ELR (cell line): ENCODE data around the gene MYOM1.
A peak's percentile ranks its signal among the peaks of the same experiment; 100 is the strongest.

Experiments used
- DNase-seq: peaks from one replicate; pipeline ENCODE4 v3.0.0-alpha.2; 2015; ENCODE audit warnings: low read depth

The MYOM1 gene

DNA sequence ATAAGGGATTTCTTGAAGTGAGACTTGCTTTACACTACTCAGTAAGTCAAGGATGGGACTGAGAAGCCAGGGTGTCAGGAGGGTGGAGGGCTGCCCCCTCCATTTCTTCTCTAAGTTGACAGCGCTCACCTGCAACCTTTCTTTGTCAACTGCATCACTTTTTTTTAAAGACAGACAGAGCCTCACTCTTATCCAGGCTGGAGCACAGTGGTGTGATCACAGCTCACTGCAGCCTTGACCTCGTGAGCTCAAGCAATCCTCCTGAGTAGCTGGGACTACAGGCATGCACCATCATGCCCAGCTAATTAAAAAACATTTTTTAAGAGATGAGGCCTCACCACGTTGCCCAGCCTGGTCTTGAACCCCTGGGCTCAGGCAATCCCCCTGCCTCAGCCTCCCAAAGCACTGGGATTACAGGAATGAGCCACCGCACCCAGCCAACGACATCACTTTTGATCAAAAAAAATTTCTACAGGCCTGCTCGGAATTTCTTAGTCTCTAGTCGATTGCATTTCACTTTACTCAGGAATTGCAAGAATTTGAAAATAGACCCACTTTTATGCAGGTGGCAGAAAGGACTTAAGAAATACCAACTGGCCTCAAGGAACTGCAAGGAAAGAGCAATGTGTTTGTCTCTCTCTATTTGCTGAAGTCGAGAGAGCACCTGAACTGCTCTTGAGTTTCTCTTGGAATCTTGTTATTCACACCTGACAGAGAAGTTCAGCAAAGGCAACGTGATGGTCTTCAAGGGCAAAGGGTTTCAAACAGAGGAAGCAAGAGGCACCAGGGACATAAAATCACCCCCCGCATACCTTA is 101.4 kb downstream of the MYOM1 start:
- DNase-seq = no peak

DNA sequence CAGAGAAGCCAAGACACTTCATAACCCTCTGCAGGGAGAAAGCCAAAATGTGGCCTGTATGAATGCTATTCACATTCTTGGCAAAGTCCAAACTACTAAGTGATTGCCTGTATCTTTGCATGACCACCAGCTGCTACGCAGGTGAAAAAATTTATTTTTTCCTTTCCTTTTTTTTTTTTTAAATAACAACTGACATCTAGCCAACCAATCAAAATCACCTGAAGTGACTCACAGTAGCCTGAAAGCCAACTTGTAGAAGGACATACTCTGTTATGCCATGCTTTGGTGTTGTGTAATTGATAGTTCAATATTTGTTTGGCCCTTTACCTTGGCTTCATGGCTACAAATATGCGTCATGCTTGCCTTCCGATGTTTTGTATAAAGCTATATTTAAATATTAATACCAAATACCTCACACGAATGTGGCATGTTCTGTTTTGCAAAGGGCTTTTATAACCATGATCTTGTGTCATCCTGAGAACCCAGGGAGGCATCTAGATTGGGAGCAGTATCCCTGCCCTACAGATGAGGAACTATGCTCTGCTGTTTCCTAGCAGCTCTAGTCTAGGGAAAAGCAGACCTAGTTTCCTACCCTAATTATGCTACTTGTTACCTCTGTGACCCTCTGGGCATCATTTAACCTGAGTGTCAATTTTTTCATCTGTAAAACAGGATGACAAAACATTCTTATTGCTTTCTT is 102.1 kb downstream of the MYOM1 start:
- DNase-seq = no peak

DNA sequence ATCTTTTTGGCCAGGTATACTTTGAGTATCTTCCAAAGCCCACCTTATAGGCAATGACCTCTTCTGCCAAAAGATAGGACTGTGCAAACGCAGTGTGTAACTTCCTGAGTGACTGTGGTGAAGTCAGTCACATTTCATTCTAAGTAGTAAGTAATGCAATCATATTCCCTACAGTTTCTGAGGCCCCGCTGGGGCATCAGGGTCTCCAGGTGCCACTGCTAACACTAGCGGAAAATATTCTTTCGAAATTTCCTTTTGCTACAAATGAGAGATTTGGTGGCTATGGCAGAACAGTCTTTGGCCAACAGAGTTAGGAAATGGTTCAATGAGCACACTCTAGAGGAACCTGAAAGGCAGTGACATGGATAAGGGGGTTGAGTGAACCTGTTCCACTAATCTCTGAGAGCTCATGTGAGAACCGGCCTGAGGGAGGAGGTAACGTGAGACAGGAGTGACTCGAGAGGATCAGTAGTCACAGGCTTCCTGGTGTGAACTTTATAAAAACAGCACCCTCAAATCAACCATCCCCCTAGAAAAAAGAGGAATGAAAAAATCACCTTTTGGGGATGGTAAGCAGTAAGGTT is 104.2 kb downstream of the MYOM1 start:
- DNase-seq = no peak

DNA sequence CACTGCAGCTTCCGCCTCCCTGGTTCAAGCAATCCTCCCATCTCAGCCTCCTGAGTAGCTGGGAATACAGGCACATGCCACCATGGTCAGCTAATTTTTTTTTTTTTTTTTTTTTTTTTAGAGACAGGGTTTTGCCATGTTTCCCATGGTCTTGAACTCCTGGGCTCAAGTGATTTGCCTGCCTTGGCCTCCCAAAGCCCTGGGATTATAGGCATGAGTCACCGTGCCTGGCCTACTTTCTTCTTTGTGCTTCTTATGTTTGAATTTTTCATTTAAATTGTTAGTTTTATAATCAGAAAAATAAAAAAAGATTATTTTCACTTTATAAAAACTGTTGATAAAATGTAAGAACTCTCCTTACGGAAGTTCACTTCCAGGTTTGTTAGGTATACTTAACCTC is 105.3 kb downstream of the MYOM1 start:
- no peak for DNase-seq

DNA sequence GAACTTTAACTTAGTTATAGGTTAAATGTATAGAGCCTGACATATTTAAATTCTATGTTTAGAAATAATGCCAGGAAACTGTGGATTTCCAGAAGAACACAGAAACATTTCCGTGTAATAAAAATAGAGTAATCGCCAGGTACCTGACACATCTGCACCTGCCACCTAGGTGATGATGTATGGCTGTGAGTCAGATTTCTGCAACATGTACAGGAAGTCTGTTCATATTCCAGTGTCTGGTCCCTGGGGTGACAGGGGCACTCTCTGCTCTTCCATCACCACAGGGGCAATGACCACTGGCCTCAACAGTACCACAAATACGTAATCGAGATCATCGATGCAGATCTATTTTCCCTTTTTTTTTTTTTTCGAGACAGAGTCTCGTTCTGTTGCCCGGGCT is 105.7 kb downstream of the MYOM1 start:
- DNase-seq = no peak

DNA sequence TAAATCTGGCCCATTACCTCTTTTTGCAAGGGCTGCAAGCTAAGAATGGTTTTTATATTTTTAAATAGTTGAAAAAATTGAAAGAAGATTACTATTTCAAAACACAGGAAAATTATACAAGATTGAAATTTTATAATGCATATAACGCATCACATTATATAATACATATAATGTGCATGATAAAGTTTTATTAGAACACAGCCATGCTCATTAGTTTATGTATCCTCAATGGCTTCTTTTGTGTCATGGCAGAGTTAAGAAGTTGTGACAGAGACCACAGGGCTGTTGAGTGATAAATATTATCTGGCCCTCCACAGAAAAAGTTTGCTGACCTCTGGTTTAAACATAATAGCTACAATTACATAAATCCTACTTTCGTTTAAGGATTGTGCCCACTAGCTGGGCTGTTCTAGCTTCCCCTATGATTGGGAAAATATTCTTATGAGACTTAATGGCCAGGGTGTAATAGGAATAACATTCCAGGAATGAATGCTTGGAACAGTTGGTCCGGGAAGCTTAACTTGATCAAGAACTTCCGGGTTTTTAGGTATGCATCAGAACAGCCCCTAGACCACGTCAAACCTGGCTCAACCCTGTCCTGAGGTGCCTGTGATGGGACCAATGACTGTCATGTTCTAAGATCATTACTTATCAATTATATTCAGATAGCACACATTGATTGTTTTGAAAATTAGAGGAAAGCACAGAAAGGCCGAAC is 108.1 kb downstream of the MYOM1 start:
- no peak for DNase-seq

DNA sequence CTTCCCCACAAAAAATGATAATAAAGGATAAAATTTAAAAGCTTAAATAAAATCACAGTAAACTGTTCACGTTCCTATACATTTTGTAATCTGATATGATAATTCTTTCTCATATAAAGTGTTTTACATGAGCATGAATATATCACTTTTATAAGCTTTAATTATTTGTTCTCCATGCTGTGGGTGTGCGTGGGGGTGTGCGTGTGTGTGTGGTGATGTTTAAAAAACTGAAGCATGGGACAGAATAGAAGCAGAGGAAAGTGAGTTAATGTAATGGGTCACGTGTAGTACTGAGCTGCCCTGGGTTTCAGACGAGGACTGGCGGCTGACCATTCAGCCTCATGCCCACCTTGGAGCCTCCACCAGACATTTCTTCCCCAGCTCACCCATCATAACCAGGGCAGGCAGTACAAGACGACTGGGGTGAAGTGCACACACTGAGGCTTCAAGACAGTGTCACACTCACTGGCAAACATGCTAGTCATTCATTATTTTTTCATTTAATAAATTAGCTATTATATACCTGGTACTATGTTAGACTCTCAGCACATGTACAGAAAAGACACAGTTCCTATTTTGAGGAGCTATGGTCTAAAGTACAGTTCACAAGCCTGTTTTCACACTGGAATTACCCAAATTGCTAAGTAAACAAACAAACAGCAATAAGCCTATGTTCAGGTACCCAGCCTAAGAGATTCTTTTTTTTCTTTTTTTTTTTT is 109.6 kb downstream of the MYOM1 start:
- no peak for DNase-seq

DNA sequence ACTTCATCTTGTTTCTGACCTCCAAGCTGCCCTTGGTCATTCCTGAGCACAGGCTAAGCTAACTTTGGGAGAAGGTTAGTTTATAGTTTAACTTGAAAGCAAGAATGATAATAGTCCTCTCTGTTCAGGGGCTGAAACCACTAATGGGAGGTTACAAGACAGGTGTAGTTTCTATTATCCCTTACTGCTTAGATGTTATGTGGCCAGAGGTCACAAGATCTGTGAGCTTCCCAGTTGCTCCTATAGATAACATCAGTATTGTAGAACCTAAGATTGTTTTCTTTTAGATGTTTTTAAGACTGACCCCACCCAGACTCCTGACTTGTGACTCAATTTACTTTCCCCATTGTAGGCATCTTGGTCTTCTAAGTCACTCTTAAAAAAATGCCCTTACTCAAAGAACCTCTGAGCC is 112.0 kb downstream of the MYOM1 start:
- no peak for DNase-seq

DNA sequence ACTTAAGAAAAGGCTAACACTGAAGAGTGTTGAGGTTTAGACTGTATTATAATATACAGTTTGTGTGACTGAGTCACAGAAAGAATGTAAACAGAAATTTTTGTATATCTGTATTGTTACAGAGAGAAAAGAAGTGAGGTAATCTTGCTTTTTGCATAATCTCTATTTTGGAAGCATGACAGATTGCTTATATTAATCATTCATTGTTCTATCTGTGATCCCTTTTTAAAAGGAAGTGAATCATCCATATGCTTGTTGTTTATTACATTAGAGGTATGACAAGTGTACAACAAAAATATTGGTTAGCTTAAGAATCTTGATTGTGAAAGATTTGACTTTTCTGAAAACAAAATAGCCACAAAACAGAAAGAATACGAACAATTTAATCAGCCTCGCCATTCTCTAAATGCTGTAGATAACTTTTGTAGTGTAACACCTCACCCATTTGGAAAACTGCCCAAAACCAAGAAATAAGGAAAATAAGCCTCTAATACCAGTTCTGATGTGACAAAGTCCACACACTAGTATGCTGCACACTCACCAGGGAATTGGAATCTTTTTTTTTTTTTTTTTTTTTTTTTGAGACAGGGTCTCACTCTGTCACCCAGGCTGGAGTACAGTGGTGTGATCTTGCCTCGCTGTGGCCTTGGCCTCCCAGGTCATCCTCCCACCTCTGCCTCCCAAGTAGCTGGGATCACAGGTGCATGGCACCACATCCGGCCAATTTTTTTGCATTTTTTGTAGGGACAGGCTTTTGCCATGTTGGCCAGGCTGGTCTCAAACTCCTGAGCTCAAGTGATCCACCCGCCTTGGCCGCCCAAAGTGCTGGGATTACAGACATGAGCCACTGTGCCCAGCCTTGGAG is 115.3 kb downstream of the MYOM1 start:
- DNase-seq = peak; percentile 94

DNA sequence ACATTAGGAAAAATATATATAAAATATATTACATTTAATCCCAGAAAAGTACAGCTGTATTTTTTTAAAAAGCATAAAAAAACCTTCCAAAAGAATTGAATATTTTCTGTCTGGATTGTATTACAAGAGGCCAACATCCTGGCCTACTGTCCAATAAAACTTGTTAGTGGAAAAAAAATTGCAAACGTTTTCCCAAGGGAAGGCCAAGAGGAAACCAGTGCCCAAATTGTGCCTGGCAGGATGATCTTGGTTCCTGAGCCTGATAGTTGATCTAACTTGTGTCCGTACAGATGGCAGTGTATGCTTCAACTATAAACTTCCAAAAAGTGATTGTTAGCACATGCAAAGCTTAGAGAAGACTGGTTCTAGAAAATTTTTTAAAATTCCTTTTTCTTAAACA is 116.2 kb downstream of the MYOM1 start:
- DNase-seq = no peak

DNA sequence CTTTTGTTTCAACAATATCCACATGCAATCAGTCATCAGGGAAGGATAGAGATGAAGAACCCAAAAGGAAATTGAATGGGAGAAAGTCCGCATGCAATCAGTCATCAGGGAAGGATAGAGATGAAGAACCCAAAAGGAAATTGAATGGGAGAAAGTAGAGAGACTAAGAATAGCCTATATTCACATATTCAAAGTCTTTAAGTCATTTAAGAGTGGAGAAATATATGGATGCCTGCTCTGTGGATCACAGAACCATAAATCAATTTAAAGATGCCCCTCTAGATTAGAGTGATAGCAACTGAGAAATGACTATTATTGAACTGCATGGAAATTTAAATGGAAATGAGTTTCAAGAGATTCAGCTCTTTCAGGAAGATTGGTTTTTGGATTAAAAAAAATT is 116.8 kb downstream of the MYOM1 start:
- no peak for DNase-seq

DNA sequence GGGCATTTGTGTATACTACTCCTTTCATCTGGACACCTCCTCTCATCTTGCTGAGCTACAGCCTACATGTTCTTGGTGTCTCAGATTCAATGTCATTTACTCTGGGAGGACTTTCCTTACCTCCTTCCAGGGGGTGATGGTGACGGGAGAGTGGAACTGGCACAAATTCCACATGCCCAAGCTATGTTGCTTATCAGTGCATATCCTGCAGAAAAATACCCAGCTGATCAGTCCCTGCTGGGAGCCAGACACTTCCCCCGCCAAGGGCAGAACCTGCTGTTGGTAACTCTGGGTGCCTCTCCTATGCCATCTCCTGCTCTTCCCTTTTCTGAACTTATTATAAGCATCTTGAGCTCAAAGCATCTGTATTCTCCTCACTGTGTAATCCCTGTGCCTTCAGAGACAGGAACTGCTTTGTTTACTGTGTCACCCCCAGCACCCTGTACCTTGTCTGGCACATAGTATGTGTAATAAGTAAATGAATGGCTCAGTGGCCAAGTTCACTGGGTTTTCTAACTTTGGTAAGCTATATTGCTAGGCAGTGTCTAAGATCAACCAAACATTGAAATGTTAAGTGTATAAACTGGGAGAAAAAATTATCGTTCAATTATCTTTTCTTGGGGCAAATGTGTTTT is 119.2 kb downstream of the MYOM1 start:
- DNase-seq = no peak

DNA sequence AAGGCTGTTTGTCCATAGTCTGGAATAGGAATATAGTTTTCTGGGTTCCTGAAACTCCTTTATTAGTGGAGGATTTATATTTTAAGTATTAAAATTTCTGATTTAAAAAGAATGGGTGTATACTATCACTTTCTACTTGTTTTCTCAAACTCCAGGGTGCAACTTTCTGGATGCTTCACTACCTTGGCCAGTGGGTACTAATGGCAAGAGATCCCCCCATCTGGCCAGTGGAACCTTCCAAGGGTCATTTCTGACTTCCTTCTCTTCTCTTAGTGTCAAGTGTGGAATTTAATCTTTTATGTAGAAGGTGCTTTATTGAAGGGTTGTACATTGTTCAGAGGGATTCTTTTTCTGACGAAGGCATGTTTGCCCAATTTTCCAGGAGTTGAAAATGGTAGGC is 120.4 kb downstream of the MYOM1 start:
- DNase-seq = no peak

DNA sequence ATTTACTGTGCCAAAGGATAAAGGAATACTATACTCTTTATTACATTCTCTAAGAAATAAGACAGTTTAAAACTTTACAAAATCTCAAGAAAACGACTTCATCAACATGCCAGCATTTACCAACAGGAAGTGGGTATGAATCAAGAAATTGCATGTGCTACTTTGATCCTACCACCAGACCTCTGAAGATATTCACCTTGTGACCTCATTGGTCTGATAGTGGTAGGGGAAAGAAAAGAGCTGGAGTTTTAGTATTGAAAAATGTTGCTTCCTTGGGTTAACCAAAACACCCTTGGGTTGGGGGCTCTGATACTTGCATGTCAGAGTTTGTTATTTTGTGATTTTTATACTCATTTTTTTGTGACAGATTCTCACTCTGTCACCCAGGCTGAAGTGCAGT is 122.7 kb downstream of the MYOM1 start:
- no peak for DNase-seq

DNA sequence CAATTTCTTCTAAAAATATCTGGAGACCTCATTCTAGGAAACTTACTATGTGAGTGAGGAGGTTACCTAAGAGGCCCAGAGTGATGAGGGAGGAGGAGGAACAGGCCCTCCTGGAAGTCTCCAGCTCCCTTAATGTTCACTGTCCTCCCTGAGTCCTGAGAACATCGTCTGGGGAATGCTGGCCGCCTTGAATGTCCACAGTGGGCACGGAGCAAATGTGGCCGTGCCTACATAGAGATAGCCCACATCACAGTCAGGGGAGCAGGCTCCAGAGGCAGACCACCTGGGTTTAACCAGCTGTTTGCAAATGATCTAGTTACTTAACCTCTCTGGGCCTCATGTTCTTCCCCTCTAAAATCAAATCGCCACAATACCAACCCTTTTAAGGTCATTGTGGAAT is 123.8 kb downstream of the MYOM1 start:
- no peak for DNase-seq

DNA sequence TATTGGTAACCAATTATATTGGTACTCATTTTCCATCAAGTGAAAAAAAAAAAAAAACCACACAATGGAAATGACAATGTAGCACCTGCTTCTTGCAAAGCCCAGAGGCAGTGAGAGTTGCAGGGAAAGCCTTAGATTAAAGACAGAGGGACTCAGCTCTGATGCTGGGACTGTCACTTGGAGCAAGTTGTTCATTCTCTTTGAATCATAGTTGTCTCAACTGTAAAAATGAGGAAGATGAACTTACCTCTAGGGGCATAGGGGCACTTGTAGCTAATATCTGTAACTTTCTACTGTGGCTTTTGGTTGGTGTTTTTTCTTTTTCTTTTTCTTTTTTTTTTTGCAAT is 125.5 kb downstream of the MYOM1 start:
- DNase-seq = no peak

DNA sequence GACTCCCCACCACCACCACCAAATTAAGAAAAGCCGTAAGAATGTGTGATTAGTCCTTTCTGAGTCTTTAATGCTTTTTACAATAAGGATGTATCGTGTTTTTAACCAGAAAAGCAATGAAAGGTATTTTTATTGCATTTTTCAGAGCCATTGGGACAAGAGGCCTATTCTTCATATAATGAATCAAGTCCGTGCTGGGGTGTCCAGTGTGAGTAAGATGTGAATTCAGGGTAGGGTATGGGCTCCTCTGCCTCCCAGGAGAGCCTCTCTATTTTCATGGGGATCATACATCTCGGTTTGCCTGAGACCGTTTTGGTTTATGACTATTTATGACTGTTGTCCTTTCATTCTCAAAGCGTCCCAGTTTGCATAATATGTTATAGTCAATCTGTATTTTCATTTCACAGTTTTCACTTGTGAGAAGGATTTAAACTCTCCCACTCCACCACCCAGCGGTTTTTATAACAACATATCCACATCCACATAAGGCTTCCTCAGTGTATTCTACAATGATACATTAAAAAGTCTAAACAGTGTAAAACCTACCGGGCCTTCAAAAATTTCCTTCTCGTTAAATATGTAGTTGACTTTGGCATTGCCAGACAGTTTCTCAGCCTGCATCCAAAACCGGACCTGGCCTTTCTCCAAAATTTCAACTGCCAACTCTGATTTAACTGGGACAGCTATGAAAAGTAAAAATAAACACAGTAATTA is 126.0 kb downstream of the MYOM1 start:
- DNase-seq = no peak

DNA sequence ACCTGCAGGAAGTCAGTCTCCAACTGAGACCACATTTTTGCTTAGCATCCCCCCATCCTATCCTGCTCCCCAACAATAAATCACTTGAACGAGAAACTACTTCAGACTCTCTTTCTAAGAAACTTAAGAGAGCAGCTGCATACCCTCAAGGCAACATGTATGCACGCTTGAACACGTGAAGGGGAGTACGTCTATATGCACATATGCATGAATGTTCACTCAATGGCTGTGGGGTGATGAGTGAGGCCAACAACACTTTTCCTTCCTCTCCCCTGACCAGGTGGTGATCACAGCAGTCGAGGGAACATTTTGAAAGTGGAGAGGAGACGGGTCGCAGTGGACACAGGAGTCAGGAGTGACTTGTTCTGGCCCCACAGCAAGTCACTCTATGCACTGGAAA is 127.0 kb downstream of the MYOM1 start:
- DNase-seq = no peak

DNA sequence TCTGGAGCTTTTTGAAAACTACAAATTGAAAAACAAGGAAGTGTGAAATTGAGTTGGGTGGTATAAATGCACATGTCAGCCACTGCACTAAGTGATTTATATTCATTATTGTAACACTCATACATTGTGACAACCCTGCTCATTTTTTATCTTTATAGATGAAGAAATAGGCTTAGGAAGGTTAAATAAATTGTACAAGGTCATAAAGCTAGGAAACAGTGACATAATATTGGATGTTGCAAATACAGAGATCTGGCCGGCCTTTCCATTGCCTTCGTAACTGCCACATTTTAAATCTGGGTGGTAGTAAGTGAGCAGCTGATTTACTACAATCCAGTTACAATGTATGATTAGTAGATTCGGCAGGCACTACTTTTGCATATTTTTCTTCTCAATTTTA is 130.2 kb downstream of the MYOM1 start:
- no peak for DNase-seq

DNA sequence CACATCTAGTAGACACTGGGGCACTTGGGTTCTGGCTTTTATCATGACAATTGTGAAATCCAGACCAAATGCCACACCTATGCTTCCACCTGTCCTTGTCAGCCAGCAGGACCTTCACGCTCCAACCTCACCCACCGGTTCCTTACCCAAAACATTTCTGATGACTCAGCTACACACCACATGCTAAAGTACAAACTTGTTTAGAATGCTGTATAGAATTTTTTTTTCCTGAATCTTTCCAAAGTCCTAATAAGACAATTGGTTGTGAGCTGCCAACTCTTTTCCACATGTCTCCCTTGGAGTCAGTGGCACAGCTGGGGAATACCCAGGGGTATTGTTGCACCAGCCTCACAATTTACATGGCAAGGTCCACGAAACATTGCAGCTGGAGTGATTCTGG is 131.3 kb downstream of the MYOM1 start:
- DNase-seq = no peak
